GM23248 (cell line): ENCODE results near the gene PPFIBP1.

Experiments used
- EZH2 ChIP-seq: fragments of 200-600 bp; sonication (generic); IDR thresholded peaks from 2 replicates; pipeline ENCODE4 v1.6.1; 2018; ENCODE audit warnings: antibody characterized with exemption, mild to moderate bottlenecking; ENCODE audit not compliant: insufficient read depth, poor library complexity, severe bottlenecking
- EZH2phosphoT487 ChIP-seq: fragments of 200-600 bp; sonication (generic); IDR thresholded peaks from 2 replicates; pipeline ENCODE4 v1.6.1; 2018; ENCODE audit warnings: antibody characterized with exemption, moderate library complexity, mild to moderate bottlenecking, low read depth; ENCODE audit not compliant: insufficient read depth

DNA sequence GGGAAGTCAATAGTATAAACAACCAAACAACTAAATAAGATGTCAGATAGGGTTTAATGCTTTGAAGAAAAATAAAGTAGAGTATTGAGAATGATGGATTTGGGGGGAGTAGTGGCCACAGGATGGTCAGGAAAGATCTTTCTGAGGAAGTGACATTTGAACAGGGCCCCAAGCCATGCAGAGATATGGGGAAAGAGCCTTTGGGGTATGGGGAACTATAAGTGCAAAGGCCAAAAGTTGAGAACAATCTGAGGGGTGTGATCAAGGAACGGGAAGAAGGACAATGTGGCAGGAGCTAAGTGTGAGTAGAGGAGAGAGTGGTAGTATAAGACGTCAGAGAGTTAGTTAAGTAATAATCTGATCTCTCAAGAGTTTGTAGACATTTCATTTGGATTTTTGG, 188.0 kb downstream of the PPFIBP1 start:
- TF ChIP-seq EZH2 = no peak
- TF ChIP-seq EZH2phosphoT487 = no peak
